IMR-90 (cell line): Measurements from ENCODE around the gene TBCD. TPM values are rescaled to one million over a fixed set of nuclear protein-coding genes. Genes with fewer than 3 reads are reported as not detected.

Experiments
- ATAC-seq: fragments of 200-7000 bp; cut with Tn5 transposase; 2 replicates; pipeline ENCODE4 v1.9.1; 2020; ENCODE audit warnings: low read depth, mild to moderate bottlenecking, moderate library complexity
- BruUV-seq: library from RNA; stranded (reverse); fragments of 400-500 nt; replicated peaks from 2 replicates; lab custom pipeline; 2021; lab: Mats Ljungman, UMichigan
- CTCF ChIA-PET: fragments of 300-600 bp; formaldehyde crosslinking; extraction: SDS; loops from one replicate; lab custom pipeline; 2021; ENCODE audit warnings: antibody characterized with exemption; lab: Yijun Ruan, JAX
- POLR2A ChIA-PET: fragments of 300-600 bp; sonication (Branson Sonifier 250); formaldehyde crosslinking; loops from one replicate; lab custom pipeline; 2022; ENCODE audit warnings: antibody characterized with exemption; ENCODE audit not compliant: unreplicated experiment; lab: Charles Lee
- DNase-seq: peaks from one replicate; pipeline ENCODE4 v3.0.0; 2013
- H2AFZ ChIP-seq: replicated peaks from 2 replicates; pipeline ENCODE3; 2013; ENCODE audit warnings: low read length, mild to moderate bottlenecking; ENCODE audit not compliant: poor library complexity
- H2AK5ac ChIP-seq: 2 replicates; pipeline ENCODE4 v1.6.1; 2013; ENCODE audit warnings: low read depth, low read length, inconsistent platforms
- H2AK9ac ChIP-seq: replicated peaks from 2 replicates; pipeline ENCODE3; 2013; ENCODE audit warnings: mild to moderate bottlenecking, low read depth, low read length, moderate library complexity; ENCODE audit not compliant: poor library complexity
- H2BK120ac ChIP-seq: 2 replicates; pipeline ENCODE4 v1.6.1; 2013; ENCODE audit warnings: low read depth, low read length, inconsistent platforms
- H2BK15ac ChIP-seq: 3 replicates; pipeline ENCODE4 v1.6.1; 2013; ENCODE audit warnings: low read depth, low read length, inconsistent platforms
- H2BK20ac ChIP-seq: 2 replicates; pipeline ENCODE4 v1.6.1; 2013; ENCODE audit warnings: low read depth, mild to moderate bottlenecking, inconsistent platforms, low read length, moderate library complexity
- H2BK5ac ChIP-seq: 2 replicates; pipeline ENCODE4 v1.6.1; 2013; ENCODE audit warnings: mild to moderate bottlenecking, low read depth, low read length, inconsistent platforms; ENCODE audit not compliant: poor library complexity, severe bottlenecking
- H3K14ac ChIP-seq: replicated peaks from 2 replicates; pipeline ENCODE4 v1.6.1; 2013; ENCODE audit warnings: low read depth, low read length, inconsistent platforms
- H3K18ac ChIP-seq: 2 replicates; pipeline ENCODE4 v1.6.1; 2013; ENCODE audit warnings: low read depth, low read length, control low read depth
- H3K23ac ChIP-seq: 2 replicates; pipeline ENCODE4 v1.6.1; 2013; ENCODE audit warnings: low read depth, low read length, inconsistent platforms
- H3K27ac ChIP-seq: 2 replicates; pipeline ENCODE4 v1.5.1; 2013; ENCODE audit warnings: mild to moderate bottlenecking, control low read depth, low read length; ENCODE audit not compliant: insufficient read depth
- H3K27me3 ChIP-seq: 2 replicates; pipeline ENCODE4 v1.6.1; 2013; ENCODE audit warnings: low read length; ENCODE audit not compliant: control insufficient read depth, insufficient read depth
- H3K36me3 ChIP-seq: 2 replicates; pipeline ENCODE4 v1.6.1; 2013; ENCODE audit warnings: low read length, mixed read lengths; ENCODE audit not compliant: control insufficient read depth, insufficient read depth
- H3K4ac ChIP-seq: 2 replicates; pipeline ENCODE4 v1.6.1; 2013; ENCODE audit warnings: low read depth, low read length, inconsistent platforms
- H3K4me1 ChIP-seq: 2 replicates; pipeline ENCODE4 v1.6.1; 2013; ENCODE audit warnings: low read length, mixed read lengths; ENCODE audit not compliant: control insufficient read depth, insufficient read depth
- H3K4me2 ChIP-seq: 2 replicates; pipeline ENCODE4 v1.6.1; 2013; ENCODE audit warnings: low read depth, mild to moderate bottlenecking, control low read depth, low read length, moderate library complexity
- H3K4me3 ChIP-seq: 2 replicates; pipeline ENCODE4 v1.5.1; 2013; ENCODE audit warnings: low read depth, mild to moderate bottlenecking, control low read depth, low read length, moderate library complexity; ENCODE audit not compliant: insufficient read depth
- H3K56ac ChIP-seq: 2 replicates; pipeline ENCODE4 v1.6.1; 2013; ENCODE audit warnings: low read length, inconsistent platforms; ENCODE audit not compliant: insufficient read depth; ENCODE audit errors: extremely low read depth
- H3K79me1 ChIP-seq, 2 experiments: 2 replicates each; pipeline ENCODE4 v1.6.1; 2013; ENCODE audit warnings: low read length in 2 of 2, inconsistent platforms in 1 of 2, low read depth in 1 of 2
- H3K9ac ChIP-seq: 2 replicates; pipeline ENCODE4 v1.6.1; 2013; ENCODE audit warnings: low read depth, low read length, control low read depth
- H3K9me1 ChIP-seq: 2 replicates; pipeline ENCODE4 v1.6.1; 2013; ENCODE audit warnings: low read length, inconsistent platforms; ENCODE audit not compliant: insufficient read depth
- H3K9me3 ChIP-seq: 2 replicates; pipeline ENCODE4 v1.6.1; 2013; ENCODE audit warnings: low read length; ENCODE audit not compliant: control insufficient read depth, insufficient read depth
- H4K20me1 ChIP-seq: 2 replicates; pipeline ENCODE4 v1.6.1; 2013; ENCODE audit warnings: low read length, inconsistent platforms; ENCODE audit not compliant: insufficient read depth
- H4K5ac ChIP-seq: 2 replicates; pipeline ENCODE4 v1.6.1; 2013; ENCODE audit warnings: mild to moderate bottlenecking, low read depth, low read length, control low read depth
- H4K8ac ChIP-seq, 2 experiments: 2 replicates each; pipeline ENCODE4 v1.6.1; 2013; ENCODE audit warnings: low read depth in 2 of 2, low read length in 2 of 2, control low read depth in 1 of 2, inconsistent platforms in 1 of 2
- H4K91ac ChIP-seq: 2 replicates; pipeline ENCODE4 v1.6.1; 2013; ENCODE audit warnings: low read depth, low read length, inconsistent platforms; ENCODE audit not compliant: insufficient read depth
- BHLHE40 ChIP-seq: fragments of 150-350 bp; IDR thresholded peaks from 2 replicates; pipeline ENCODE4 v1.6.1; 2016; ENCODE audit warnings: mild to moderate bottlenecking, low read depth, low read length
- CEBPB ChIP-seq: IDR thresholded peaks from 2 replicates; pipeline ENCODE4 v1.6.1; 2012; ENCODE audit warnings: low read depth, low read length, improper control_type of control experiment
- CHD1 ChIP-seq: IDR thresholded peaks from 2 replicates; pipeline ENCODE4 v1.6.1; 2012; ENCODE audit warnings: low read depth, low read length, improper control_type of control experiment
- FOS ChIP-seq: fragments of 150-350 bp; IDR thresholded peaks from 2 replicates; pipeline ENCODE4 v1.6.1; 2016; ENCODE audit warnings: low read depth, low read length
- MXI1 ChIP-seq: IDR thresholded peaks from 2 replicates; pipeline ENCODE4 v1.6.1; 2012; ENCODE audit warnings: low read depth, mild to moderate bottlenecking, low read length, moderate library complexity, borderline replicate concordance
- NFE2L2 ChIP-seq: fragments of 150-350 bp; IDR thresholded peaks from 2 replicates; pipeline ENCODE4 v1.6.1; 2016; ENCODE audit warnings: low read depth, mild to moderate bottlenecking, low read length
- POLR2A ChIP-seq: IDR thresholded peaks from 2 replicates; pipeline ENCODE4 v1.6.1; 2012; ENCODE audit warnings: mild to moderate bottlenecking, low read depth, low read length
- RAD21 ChIP-seq: IDR thresholded peaks from 2 replicates; pipeline ENCODE4 v1.6.1; 2012; ENCODE audit warnings: low read length, improper control_type of control experiment
- RCOR1 ChIP-seq: IDR thresholded peaks from 2 replicates; pipeline ENCODE4 v1.6.1; 2012; ENCODE audit warnings: mild to moderate bottlenecking, low read length, improper control_type of control experiment; ENCODE audit not compliant: insufficient replicate concordance
- RFX5 ChIP-seq: IDR thresholded peaks from 2 replicates; pipeline ENCODE4 v1.8.0; 2012; ENCODE audit warnings: low read depth, mild to moderate bottlenecking, low read length, moderate library complexity
- SMC3 ChIP-seq: fragments of 150-350 bp; IDR thresholded peaks from 2 replicates; pipeline ENCODE4 v1.6.1; 2016; ENCODE audit warnings: low read depth, mild to moderate bottlenecking, antibody characterized with exemption, low read length, moderate library complexity
- USF2 ChIP-seq: fragments of 150-350 bp; IDR thresholded peaks from 2 replicates; pipeline ENCODE4 v1.6.1; 2017; ENCODE audit warnings: mild to moderate bottlenecking, antibody characterized with exemption, low read length, low read depth
- WGBS, 2 experiments: methylation state at CpG; one replicate each; pipeline versions ENCODE4 v1.1.5 to v1.1.7; 2013; ENCODE audit warnings: missing lambda C conversion rate in 2 of 2; ENCODE audit not compliant: insufficient read length in 1 of 2; ENCODE audit errors: extremely low coverage in 2 of 2; 5-methylcytosine and 5-hydroxymethylcytosine counted together
- dilution Hi-C: fragments of 300-500 bp; cut with HindIII; formaldehyde crosslinking; loops from one replicate; pipeline ENCODE4 v1.14.3; 2018; ENCODE audit warnings: low sequenced_read_pairs; ENCODE audit not compliant: unreplicated experiment
- in situ Hi-C: fragments of 300-500 bp; cut with MboI; formaldehyde crosslinking; loops from 3 replicates; pipeline ENCODE4 v1.14.3; 2019; ENCODE audit warnings: low sequenced_read_pairs, inconsistent platforms, mixed read lengths
- intact Hi-C: fragments of 100-400 bp; cut with micrococcal nuclease; formaldehyde crosslinking; loops from 2 replicates; pipeline ENCODE4 v1.10.0; 2022
- polyA plus RNA-seq, 3 experiments: library from polyadenylated mRNA; depleted of rRNA; stranded (reverse); fragments of >200 nt; gene quantifications; 2 replicates each; pipeline ENCODE4 v1.2.3, GENCODE V29; 2012; ENCODE audit warnings: low replicate concordance in 1 of 3
- total RNA-seq: library from RNA; depleted of rRNA; stranded (reverse); fragments of >200 nt; gene quantifications from 2 replicates; pipeline ENCODE4 v1.2.3, GENCODE V29; 2012
- TF ChIP-seq, protein P1 (sequence below): fragments of 150-350 bp; IDR thresholded peaks from 2 replicates; pipeline ENCODE4 v1.6.1; 2016; ENCODE audit warnings: low read depth, mild to moderate bottlenecking, low read length, moderate library complexity, borderline replicate concordance
- TF ChIP-seq, protein P2 (sequence below): conservative IDR thresholded peaks from 2 replicates; pipeline ENCODE4 v1.5.1; 2012; ENCODE audit warnings: mild to moderate bottlenecking, low read depth, low read length, improper control_type of control experiment

The TBCD gene
- total and polyA plus RNA-seq, 2 of the 4 experiments (the other 2 are of a cell fraction), result 21.9 to 54.5 TPM

- Histone ChIP-seq H2BK5ac (no peak overlapping the region), H3K9ac (no peak overlapping the region), H4K5ac (no peak overlapping the region), H2BK120ac (no peak overlapping the region), H3K4me3 (no peak overlapping the region), H3K27me3 (no peaks in the 10 kb centered on the region), H3K56ac (no peak overlapping the region), H3K27ac (no peak overlapping the region), H4K8ac (no peak overlapping the region), H2AFZ (no peak overlapping the region), H3K4me2 (no peak overlapping the region), H2BK15ac (no peak overlapping the region), H4K91ac (no peak overlapping the region), H3K79me1 (peaks cover 0 to 10% of the 10 kb centered on the region in 2 experiments; a peak in 1 of 4 replicates), H3K4me1 (peaks cover 3% of the 10 kb centered on the region; the same call in 1 of the 2 replicates), H2AK5ac (no peak overlapping the region), H3K36me3 (peaks cover 19% of the 10 kb centered on the region), H2AK9ac (no peak overlapping the region), H3K9me1 (no peaks in the 10 kb centered on the region), H3K18ac (no peak overlapping the region), H2BK20ac (no peak overlapping the region), H3K14ac (no peak overlapping the region), H3K4ac (no peak overlapping the region), H3K9me3 (no peaks in the 10 kb centered on the region), H3K23ac (no peak overlapping the region), H4K20me1 (peaks cover 3% of the 10 kb centered on the region; the same call in 1 of the 2 replicates)
- intact Hi-C loops (no loop called here), dilution Hi-C loops (no loop called here), in situ Hi-C loops (no loop called here)
- ChIA-PET POLR2A (no interaction called here), CTCF (no interaction called here)
- no TSS peak for BruUV-seq
- DNase-seq, result peak; percentile 16
- ATAC-seq, result no peak
- WGBS, 2 experiments, result 92% methylated on average over 15 of the region's 35 CpGs; no CpG with 5 or more reads in 1 of the 2 experiments
- TF ChIP-seq CEBPB (no peak), NFE2L2 (no peak), FOS (no peak), RCOR1 (no peak), CHD1 (no peak), RFX5 (no peak), BHLHE40 (no peak), POLR2A (no peak), MXI1 (no peak), SMC3 (no peak), USF2 (no peak), RAD21 (no peak)
- TF ChIP-seq, protein P1, sequence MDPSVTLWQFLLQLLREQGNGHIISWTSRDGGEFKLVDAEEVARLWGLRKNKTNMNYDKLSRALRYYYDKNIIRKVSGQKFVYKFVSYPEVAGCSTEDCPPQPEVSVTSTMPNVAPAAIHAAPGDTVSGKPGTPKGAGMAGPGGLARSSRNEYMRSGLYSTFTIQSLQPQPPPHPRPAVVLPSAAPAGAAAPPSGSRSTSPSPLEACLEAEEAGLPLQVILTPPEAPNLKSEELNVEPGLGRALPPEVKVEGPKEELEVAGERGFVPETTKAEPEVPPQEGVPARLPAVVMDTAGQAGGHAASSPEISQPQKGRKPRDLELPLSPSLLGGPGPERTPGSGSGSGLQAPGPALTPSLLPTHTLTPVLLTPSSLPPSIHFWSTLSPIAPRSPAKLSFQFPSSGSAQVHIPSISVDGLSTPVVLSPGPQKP, result no peak
- TF ChIP-seq, protein P2, sequence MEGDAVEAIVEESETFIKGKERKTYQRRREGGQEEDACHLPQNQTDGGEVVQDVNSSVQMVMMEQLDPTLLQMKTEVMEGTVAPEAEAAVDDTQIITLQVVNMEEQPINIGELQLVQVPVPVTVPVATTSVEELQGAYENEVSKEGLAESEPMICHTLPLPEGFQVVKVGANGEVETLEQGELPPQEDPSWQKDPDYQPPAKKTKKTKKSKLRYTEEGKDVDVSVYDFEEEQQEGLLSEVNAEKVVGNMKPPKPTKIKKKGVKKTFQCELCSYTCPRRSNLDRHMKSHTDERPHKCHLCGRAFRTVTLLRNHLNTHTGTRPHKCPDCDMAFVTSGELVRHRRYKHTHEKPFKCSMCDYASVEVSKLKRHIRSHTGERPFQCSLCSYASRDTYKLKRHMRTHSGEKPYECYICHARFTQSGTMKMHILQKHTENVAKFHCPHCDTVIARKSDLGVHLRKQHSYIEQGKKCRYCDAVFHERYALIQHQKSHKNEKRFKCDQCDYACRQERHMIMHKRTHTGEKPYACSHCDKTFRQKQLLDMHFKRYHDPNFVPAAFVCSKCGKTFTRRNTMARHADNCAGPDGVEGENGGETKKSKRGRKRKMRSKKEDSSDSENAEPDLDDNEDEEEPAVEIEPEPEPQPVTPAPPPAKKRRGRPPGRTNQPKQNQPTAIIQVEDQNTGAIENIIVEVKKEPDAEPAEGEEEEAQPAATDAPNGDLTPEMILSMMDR, result no peak
These were observed 57.3 kb downstream of the TBCD start for GRCh38 chr17:82808921-82809905.
